ENCODE measurements around the gene TMA7B. TPM values are rescaled to one million over a fixed set of nuclear protein-coding genes. Genes with fewer than 3 reads are reported as not detected.

TMA7B gene
- total and polyA plus RNA-seq, 2 of the 4 experiments (the other 2 are of a cell fraction), result not detected

DNA sequence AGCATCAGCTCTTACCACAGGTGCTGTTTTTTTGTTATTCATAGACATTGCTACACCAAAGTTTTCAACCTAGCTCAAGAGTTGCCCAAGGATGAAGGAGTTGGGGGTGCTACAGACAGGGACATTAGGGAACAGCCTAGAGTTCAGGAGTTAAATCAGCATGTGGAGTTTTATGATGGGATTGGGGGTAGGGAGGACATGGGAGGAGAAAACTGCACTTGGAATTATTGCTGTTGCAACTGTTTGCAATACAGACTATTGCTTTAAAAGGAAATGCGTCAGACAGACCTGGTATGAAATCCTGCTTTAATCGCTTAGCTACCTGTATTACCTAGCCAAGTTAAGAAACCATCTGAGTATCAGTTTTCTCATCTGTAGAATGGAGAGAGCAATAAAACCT, 6.3 kb downstream of the TMA7B start:
- Histone ChIP-seq H3K56ac (ENCODE audit: extremely low read depth, insufficient read depth, low read length) (no peak overlapping the region), H3K18ac (ENCODE audit: low read depth, low read length) (no peak overlapping the region), H3K14ac (replicated peaks; ENCODE audit: low read depth, low read length) (no peak overlapping the region), H2BK15ac (ENCODE audit: low read depth, low read length) (no peak overlapping the region), H2BK20ac (ENCODE audit: low read depth, low read length) (no peak overlapping the region; the same call in 1 of the 2 replicates), H3K36me3 (ENCODE audit: control insufficient read depth, insufficient read depth, low read length) (no peaks in the 10 kb centered on the region), H2BK120ac (ENCODE audit: low read depth, low read length) (no peak overlapping the region), H3K4me1 (ENCODE audit: control insufficient read depth, insufficient read depth, low read length) (no peaks in the 10 kb centered on the region), H4K5ac (ENCODE audit: low read depth, low read length) (no peak overlapping the region), H3K79me1 (ENCODE audit: low read depth in 1 of 2, low read length in 2 of 2) (no peaks in the 10 kb centered on the region), H2AK5ac (ENCODE audit: low read depth, low read length) (no peak overlapping the region), H4K91ac (ENCODE audit: insufficient read depth, low read depth, low read length) (no peak overlapping the region), H3K27me3 (ENCODE audit: control insufficient read depth, insufficient read depth, low read length) (peaks cover 13% of the 10 kb centered on the region; the same call in 1 of the 2 replicates), H3K9me3 (ENCODE audit: control insufficient read depth, insufficient read depth, low read length) (no peaks in the 10 kb centered on the region), H4K8ac (ENCODE audit: low read depth in 2 of 2, low read length in 2 of 2) (no peak overlapping the region), H3K4ac (ENCODE audit: low read depth, low read length) (no peak overlapping the region), H3K23ac (ENCODE audit: low read depth, low read length) (no peak overlapping the region), H3K4me3 (ENCODE audit: insufficient read depth, low read depth, low read length) (no peak overlapping the region), H3K9ac (ENCODE audit: low read depth, low read length) (no peak overlapping the region), H3K27ac (ENCODE audit: insufficient read depth, low read length) (no peak overlapping the region), H2AFZ (replicated peaks; ENCODE audit: low read length, poor library complexity) (no peak overlapping the region), H2BK5ac (ENCODE audit: low read depth, low read length, poor library complexity, severe bottlenecking) (no peak overlapping the region), H2AK9ac (replicated peaks; ENCODE audit: low read depth, low read length, poor library complexity) (no peak overlapping the region), H3K9me1 (ENCODE audit: insufficient read depth, low read length) (no peaks in the 10 kb centered on the region), H4K20me1 (ENCODE audit: insufficient read depth, low read length) (no peaks in the 10 kb centered on the region), H3K4me2 (ENCODE audit: low read depth, low read length) (no peak overlapping the region)
- intact Hi-C loops (cut with micrococcal nuclease), result no loop called here
- ChIA-PET POLR2A (ENCODE audit: unreplicated experiment) (no interaction called here), CTCF (no interaction called here)
- in situ Hi-C loops (cut with MboI; ENCODE audit: low sequenced_read_pairs), result no loop called here
- no CpG with 5 or more reads among the region's 2 CpGs for WGBS, 2 experiments (ENCODE audit: extremely low coverage in 2 of 2, insufficient read length in 1 of 2)
- no TSS peak for BruUV-seq (replicated peaks)
- DNase-seq (no peak), ATAC-seq (ENCODE audit: low read depth) (no peak)
- dilution Hi-C loops (cut with HindIII; ENCODE audit: low sequenced_read_pairs, unreplicated experiment), result no loop called here
- TF ChIP-seq CHD1 (IDR thresholded peaks at IDR 0.05; ENCODE audit: low read depth, low read length) (no peak), NFE2L2 (IDR thresholded peaks at IDR 0.05; ENCODE audit: low read depth, low read length) (no peak), MXI1 (IDR thresholded peaks at IDR 0.05; ENCODE audit: borderline replicate concordance, low read depth, low read length) (no peak)
- TF ChIP-seq, protein P1, sequence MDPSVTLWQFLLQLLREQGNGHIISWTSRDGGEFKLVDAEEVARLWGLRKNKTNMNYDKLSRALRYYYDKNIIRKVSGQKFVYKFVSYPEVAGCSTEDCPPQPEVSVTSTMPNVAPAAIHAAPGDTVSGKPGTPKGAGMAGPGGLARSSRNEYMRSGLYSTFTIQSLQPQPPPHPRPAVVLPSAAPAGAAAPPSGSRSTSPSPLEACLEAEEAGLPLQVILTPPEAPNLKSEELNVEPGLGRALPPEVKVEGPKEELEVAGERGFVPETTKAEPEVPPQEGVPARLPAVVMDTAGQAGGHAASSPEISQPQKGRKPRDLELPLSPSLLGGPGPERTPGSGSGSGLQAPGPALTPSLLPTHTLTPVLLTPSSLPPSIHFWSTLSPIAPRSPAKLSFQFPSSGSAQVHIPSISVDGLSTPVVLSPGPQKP (IDR thresholded peaks at IDR 0.05; ENCODE audit: borderline replicate concordance, low read depth, low read length), result no peak
- TF ChIP-seq, protein P2, sequence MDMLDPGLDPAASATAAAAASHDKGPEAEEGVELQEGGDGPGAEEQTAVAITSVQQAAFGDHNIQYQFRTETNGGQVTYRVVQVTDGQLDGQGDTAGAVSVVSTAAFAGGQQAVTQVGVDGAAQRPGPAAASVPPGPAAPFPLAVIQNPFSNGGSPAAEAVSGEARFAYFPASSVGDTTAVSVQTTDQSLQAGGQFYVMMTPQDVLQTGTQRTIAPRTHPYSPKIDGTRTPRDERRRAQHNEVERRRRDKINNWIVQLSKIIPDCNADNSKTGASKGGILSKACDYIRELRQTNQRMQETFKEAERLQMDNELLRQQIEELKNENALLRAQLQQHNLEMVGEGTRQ (IDR thresholded peaks at IDR 0.05; ENCODE audit: low read depth, low read length), result no peak
